PC-3 (cell line): ENCODE results near the gene MRPL20.

Experiments used
- CTCF ChIP-seq: fragments of 300-600 bp; sonication (generic); conservative IDR thresholded peaks from 2 replicates; pipeline ENCODE4 v1.5.1; 2017; ENCODE audit warnings: antibody characterized with exemption, low read depth, mild to moderate bottlenecking, low read length
- EZH2 ChIP-seq: fragments of 300-600 bp; sonication (generic); IDR thresholded peaks from one replicate; pipeline ENCODE4 v1.6.1; 2017; ENCODE audit warnings: antibody characterized with exemption, mild to moderate bottlenecking, low read length; ENCODE audit not compliant: unreplicated experiment

GRCh38 chr1:1361982-1362423 lies 45.1 kb downstream of the MRPL20 start:
- no peak for TF ChIP-seq CTCF
- no peak for TF ChIP-seq EZH2
